SK-N-SH (cell line): ENCODE data around the gene MCM5. TPM values are rescaled to one million over a fixed set of nuclear protein-coding genes. Genes with fewer than 3 reads are reported as not detected.

Experiments used
- CTCF ChIA-PET: fragments of 300-600, 350-600 bp; formaldehyde crosslinking; extraction: SDS; loops from one replicate; lab custom pipeline; 2021; lab: Yijun Ruan, JAX
- POLR2A ChIA-PET: fragments of 350-600 bp; sonication (Branson Sonifier 250); formaldehyde crosslinking; extraction: SDS; loops from one replicate; lab custom pipeline; 2020; ENCODE audit warnings: antibody characterized with exemption, inconsistent platforms; lab: Yijun Ruan, JAX
- DNase-seq: peaks from one replicate; pipeline ENCODE4 v3.0.0; 2012
- H2AFZ ChIP-seq: fragments of 200-600 bp; sonication (generic); 2 replicates; pipeline ENCODE4 v1.8.1; 2016; ENCODE audit warnings: antibody characterized with exemption, mild to moderate bottlenecking, low read depth
- H3F3A ChIP-seq: fragments of 200-600 bp; sonication (generic); replicated peaks from 2 replicates; pipeline ENCODE3; 2016; ENCODE audit warnings: antibody characterized with exemption, mild to moderate bottlenecking; ENCODE audit not compliant: insufficient read depth
- H3K27ac ChIP-seq, 2 experiments: fragments of 200-500 bp in 1 of 2; fragments of 200-600 bp in 1 of 2; sonication (Bioruptor generic) in 1 of 2; sonication (generic), shearing (Covaris generic) in 1 of 2; 2 replicates each; pipeline versions ENCODE4 v1.5.1 to v1.6.1; 2014 to 2016; ENCODE audit warnings: low read depth in 2 of 2, inconsistent platforms in 1 of 2, low read length in 1 of 2, mild to moderate bottlenecking in 1 of 2, mixed read lengths in 1 of 2
- H3K27me3 ChIP-seq: fragments of 200-600 bp; sonication (generic), shearing (Covaris generic); 2 replicates; pipeline ENCODE4 v1.6.1; 2016; ENCODE audit warnings: mixed run types; ENCODE audit not compliant: insufficient read depth
- H3K36me3 ChIP-seq, 2 experiments: fragments of 200-500 bp in 1 of 2; fragments of 200-600 bp in 1 of 2; sonication (Bioruptor generic) in 1 of 2; sonication (generic) in 1 of 2; replicated peaks in 1 of 2; 2 replicates each; pipeline versions ENCODE3 to v1.5.1; 2014 to 2016; ENCODE audit warnings: low read length in 1 of 2, mild to moderate bottlenecking in 1 of 2; ENCODE audit not compliant: insufficient read depth in 2 of 2, control insufficient read depth in 1 of 2
- H3K4me1 ChIP-seq, 2 experiments: fragments of 200-500 bp in 1 of 2; fragments of 200-600 bp in 1 of 2; sonication (Bioruptor generic) in 1 of 2; sonication (generic), shearing (Covaris generic) in 1 of 2; 2 replicates each; pipeline versions ENCODE4 v1.5.1 to v1.6.1; 2014 to 2016; ENCODE audit warnings: low read depth in 1 of 2, low read length in 1 of 2, mixed run types in 1 of 2; ENCODE audit not compliant: insufficient read depth in 2 of 2, control insufficient read depth in 1 of 2
- H3K4me2 ChIP-seq: fragments of 200-600 bp; sonication (generic), shearing (Covaris generic); 2 replicates; pipeline ENCODE4 v1.6.1; 2017; ENCODE audit warnings: mixed run types
- H3K4me3 ChIP-seq, 2 experiments: fragments of 200-500 bp in 1 of 2; fragments of 200-600 bp in 1 of 2; sonication (Bioruptor generic) in 1 of 2; sonication (generic), shearing (Covaris generic) in 1 of 2; 2 replicates each; pipeline versions ENCODE4 v1.5.1 to v1.8.1; 2014 to 2016; ENCODE audit warnings: low read depth in 2 of 2, inconsistent platforms in 1 of 2, low read length in 1 of 2, mild to moderate bottlenecking in 1 of 2, mixed read lengths in 1 of 2, moderate library complexity in 1 of 2
- H3K79me2 ChIP-seq: fragments of 200-600 bp; sonication (generic); 2 replicates; pipeline ENCODE4 v1.8.1; 2017; ENCODE audit warnings: mild to moderate bottlenecking; ENCODE audit not compliant: insufficient read depth
- H3K9ac ChIP-seq: fragments of 200-600 bp; sonication (generic); 2 replicates; pipeline ENCODE4 v1.6.1; 2017; ENCODE audit warnings: mixed run types
- H3K9me2 ChIP-seq: fragments of 200-600 bp; sonication (generic); 2 replicates; pipeline ENCODE4 v1.6.1; 2017; ENCODE audit warnings: mixed run types
- H3K9me3 ChIP-seq: fragments of 200-600 bp; sonication (generic); 2 replicates; pipeline ENCODE4 v1.6.1; 2017; ENCODE audit warnings: mixed run types, mild to moderate bottlenecking, moderate library complexity
- H4K20me1 ChIP-seq: fragments of 200-600 bp; sonication (generic); 2 replicates; pipeline ENCODE4 v1.6.1; 2017; ENCODE audit warnings: mild to moderate bottlenecking, mixed run types; ENCODE audit not compliant: insufficient read depth
- CTCF ChIP-seq: fragments of 200-600 bp; sonication (generic); IDR thresholded peaks from 2 replicates; pipeline ENCODE4 v1.6.1; 2017; ENCODE audit warnings: antibody characterized with exemption, mild to moderate bottlenecking, moderate library complexity
- FOSL2 ChIP-seq: IDR thresholded peaks from 2 replicates; pipeline ENCODE4 v1.4.0; 2012; ENCODE audit warnings: low read depth, mild to moderate bottlenecking, moderate library complexity, borderline replicate concordance
- FOXM1 ChIP-seq: IDR thresholded peaks from 2 replicates; pipeline ENCODE4 v1.4.0; 2012; ENCODE audit warnings: low read depth, mild to moderate bottlenecking
- GATA2 ChIP-seq: sonication (generic); formaldehyde crosslinking; IDR thresholded peaks from 2 replicates; pipeline ENCODE4 v1.5.0; 2020; ENCODE audit warnings: mild to moderate bottlenecking, missing genetic modification reagents
- MEF2A ChIP-seq: IDR thresholded peaks from 2 replicates; pipeline ENCODE4 v1.4.0; 2012; ENCODE audit warnings: low read depth, borderline replicate concordance
- NRF1 ChIP-seq: IDR thresholded peaks from 2 replicates; pipeline ENCODE4 v1.6.1; 2012; ENCODE audit warnings: low read depth, mild to moderate bottlenecking, low read length
- POLR2AphosphoS5 ChIP-seq: IDR thresholded peaks from 2 replicates; pipeline ENCODE4 v1.6.1; 2012; ENCODE audit warnings: low read depth, low read length
- RAD21 ChIP-seq: IDR thresholded peaks from 2 replicates; pipeline ENCODE4 v1.6.1; 2012; ENCODE audit warnings: mild to moderate bottlenecking, low read length
- RCOR1 ChIP-seq: fragments of 150-350 bp; IDR thresholded peaks from 2 replicates; pipeline ENCODE4 v1.6.1; 2017; ENCODE audit warnings: antibody characterized with exemption, low read length
- REST ChIP-seq: IDR thresholded peaks from 2 replicates; pipeline ENCODE4 v1.6.1; 2012; ENCODE audit warnings: mild to moderate bottlenecking, low read depth, low read length, moderate library complexity
- SIN3A ChIP-seq: IDR thresholded peaks from 2 replicates; pipeline ENCODE4 v1.6.1; 2012; ENCODE audit warnings: low read depth, mild to moderate bottlenecking, low read length, moderate library complexity, borderline replicate concordance
- TCF12 ChIP-seq: IDR thresholded peaks from 2 replicates; pipeline ENCODE4 v1.4.0; 2012
- TEAD4 ChIP-seq: IDR thresholded peaks from 2 replicates; pipeline ENCODE4 v1.4.0; 2012; ENCODE audit warnings: mild to moderate bottlenecking, borderline replicate concordance; ENCODE audit not compliant: insufficient read depth
- WGBS: methylation state at CpG from one replicate; pipeline ENCODE4 v1.1.6; 2017; ENCODE audit warnings: low lambda C conversion rate; 5-methylcytosine and 5-hydroxymethylcytosine counted together
- polyA plus RNA-seq, 3 experiments: library from polyadenylated mRNA; depleted of rRNA; stranded (reverse); fragments of >200 nt; gene quantifications; 2 replicates each; pipeline ENCODE4 v1.2.3, GENCODE V29; 2012
- TF ChIP-seq, protein P1 (sequence below): fragments of 150-350 bp; IDR thresholded peaks from 2 replicates; pipeline ENCODE4 v1.6.1; 2017; ENCODE audit warnings: antibody characterized with exemption, low read length, low read depth, borderline replicate concordance
- TF ChIP-seq, protein P2 (sequence below): fragments of 150-350 bp; IDR thresholded peaks from 2 replicates; pipeline ENCODE4 v1.6.1; 2016; ENCODE audit warnings: mild to moderate bottlenecking, low read depth, low read length

Gene MCM5
- polyA plus RNA-seq, 1 of the 3 experiments (the other 2 are of a cell fraction), result 42.9 TPM

GRCh38 chr22:35457729-35458546 lies 58.0 kb downstream of the MCM5 start:
- TF ChIP-seq, protein P1, sequence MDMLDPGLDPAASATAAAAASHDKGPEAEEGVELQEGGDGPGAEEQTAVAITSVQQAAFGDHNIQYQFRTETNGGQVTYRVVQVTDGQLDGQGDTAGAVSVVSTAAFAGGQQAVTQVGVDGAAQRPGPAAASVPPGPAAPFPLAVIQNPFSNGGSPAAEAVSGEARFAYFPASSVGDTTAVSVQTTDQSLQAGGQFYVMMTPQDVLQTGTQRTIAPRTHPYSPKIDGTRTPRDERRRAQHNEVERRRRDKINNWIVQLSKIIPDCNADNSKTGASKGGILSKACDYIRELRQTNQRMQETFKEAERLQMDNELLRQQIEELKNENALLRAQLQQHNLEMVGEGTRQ, result no peak
- TF ChIP-seq NRF1, result no peak
- no peak for TF ChIP-seq CTCF
- Histone ChIP-seq H3K9me2 (no peaks in the 10 kb centered on the region), H3K9me3 (no peaks in the 10 kb centered on the region), H2AFZ (no peak overlapping the region), H3K4me1 (peaks cover 0 to 20% of the 10 kb centered on the region in 2 experiments; a peak in 2 of 4 replicates), H3K9ac (no peak overlapping the region), H3K27ac (no peak overlapping the region), H3K36me3 (no peaks in the 10 kb centered on the region), H3K79me2 (no peaks in the 10 kb centered on the region), H4K20me1 (no peaks in the 10 kb centered on the region), H3K27me3 (no peaks in the 10 kb centered on the region), H3K4me2 (no peak overlapping the region), H3K4me3 (no peak overlapping the region), H3F3A (peaks cover 3% of the 10 kb centered on the region)
- DNase-seq, result no peak
- CTCF ChIA-PET, result interaction anchor here (0.7 to 1.0 kb wide), 3 partner anchors 150 to 666 kb away, joined by 3 read pairs; no protein-coding TSS in a partner anchor
- 73% methylated on average over 7 of the region's 9 CpGs for WGBS
- POLR2A ChIA-PET, result no interaction called here

- no peaks in the 10 kb centered on the region for H3K79me2 ChIP-seq
- peaks cover 3% of the 10 kb centered on the region for H3F3A ChIP-seq
- peaks cover 0 to 16% of the 10 kb centered on the region in 2 experiments; a peak in 2 of 4 replicates for H3K4me1 ChIP-seq
- H3K9ac ChIP-seq, result no peak overlapping the region
- ChIA-PET CTCF (no interaction called here), POLR2A (no interaction called here)
- 91% methylated on average over 11 of the region's 18 CpGs for WGBS
- H3K4me2 ChIP-seq, result no peak overlapping the region
- H3K4me3 ChIP-seq, result no peak overlapping the region
- no peak overlapping the region for H2AFZ ChIP-seq
- no peaks in the 10 kb centered on the region for H3K9me2 ChIP-seq
- H4K20me1 ChIP-seq, result no peaks in the 10 kb centered on the region
- H3K9me3 ChIP-seq, result no peaks in the 10 kb centered on the region
- H3K27ac ChIP-seq, result no peak overlapping the region
- H3K36me3 ChIP-seq, result no peaks in the 10 kb centered on the region
- DNase-seq, result no peak
- no peaks in the 10 kb centered on the region for H3K27me3 ChIP-seq
- TF ChIP-seq FOXM1, result no peak
- no peak for TF ChIP-seq POLR2AphosphoS5
- TF ChIP-seq SIN3A, result no peak
- no peak for TF ChIP-seq GATA2 (CRISPR knock-in tag)
- TF ChIP-seq FOSL2, result no peak
- no peak for TF ChIP-seq RCOR1
- TF ChIP-seq, protein P2, sequence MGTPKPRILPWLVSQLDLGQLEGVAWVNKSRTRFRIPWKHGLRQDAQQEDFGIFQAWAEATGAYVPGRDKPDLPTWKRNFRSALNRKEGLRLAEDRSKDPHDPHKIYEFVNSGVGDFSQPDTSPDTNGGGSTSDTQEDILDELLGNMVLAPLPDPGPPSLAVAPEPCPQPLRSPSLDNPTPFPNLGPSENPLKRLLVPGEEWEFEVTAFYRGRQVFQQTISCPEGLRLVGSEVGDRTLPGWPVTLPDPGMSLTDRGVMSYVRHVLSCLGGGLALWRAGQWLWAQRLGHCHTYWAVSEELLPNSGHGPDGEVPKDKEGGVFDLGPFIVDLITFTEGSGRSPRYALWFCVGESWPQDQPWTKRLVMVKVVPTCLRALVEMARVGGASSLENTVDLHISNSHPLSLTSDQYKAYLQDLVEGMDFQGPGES, result no peak
- no peak for TF ChIP-seq TCF12
- TF ChIP-seq MEF2A, result no peak
- TF ChIP-seq TEAD4, result no peak
- TF ChIP-seq, protein P1, result no peak
- no peak for TF ChIP-seq REST
- TF ChIP-seq RAD21, result no peak
Observed at GRCh38 chr22:35458547-35459422, 58.8 kb downstream of the MCM5 start.
